Mesenchymal stem cell (in vitro differentiated cells and primary cell): ENCODE data around the gene TERF2IP.

Source experiments
- DNase-seq: peaks from one replicate; pipeline ENCODE4 v3.0.0-alpha.2; 2013
- H2AFZ ChIP-seq: one replicate; pipeline ENCODE4 v1.6.1; 2013; ENCODE audit warnings: low read depth, mild to moderate bottlenecking, control low read depth, inconsistent platforms, low read length, moderate library complexity
- H2AK5ac ChIP-seq: 2 replicates; pipeline ENCODE4 v1.6.1; 2013; ENCODE audit warnings: low read length, moderate library complexity, mild to moderate bottlenecking, inconsistent platforms; ENCODE audit not compliant: severe bottlenecking
- H2BK120ac ChIP-seq: one replicate; pipeline ENCODE4 v1.6.1; 2013; ENCODE audit warnings: low read depth, mild to moderate bottlenecking, inconsistent platforms, low read length, moderate library complexity
- H2BK12ac ChIP-seq, 2 experiments: one replicate each; pipeline ENCODE4 v1.6.1; 2013; ENCODE audit warnings: inconsistent platforms in 2 of 2, low read length in 2 of 2, mild to moderate bottlenecking in 2 of 2, moderate library complexity in 2 of 2, control low read depth in 1 of 2
- H2BK15ac ChIP-seq: one replicate; pipeline ENCODE4 v1.6.1; 2013; ENCODE audit warnings: mild to moderate bottlenecking, low read depth, inconsistent platforms; ENCODE audit not compliant: poor library complexity, severe bottlenecking
- H2BK5ac ChIP-seq: 2 replicates; pipeline ENCODE4 v1.6.1; 2013; ENCODE audit warnings: low read depth, mild to moderate bottlenecking, low read length, control low read depth, inconsistent platforms; ENCODE audit not compliant: poor library complexity, severe bottlenecking
- H3K14ac ChIP-seq, 2 experiments: one replicate each; pipeline ENCODE4 v1.6.1; 2013; ENCODE audit warnings: inconsistent platforms in 2 of 2, low read length in 2 of 2, control low read depth in 1 of 2, mild to moderate bottlenecking in 1 of 2, moderate library complexity in 1 of 2
- H3K18ac ChIP-seq, 2 experiments: one replicate each; pipeline ENCODE4 v1.6.1; 2013; ENCODE audit warnings: inconsistent platforms in 2 of 2, low read length in 2 of 2, control low read depth in 1 of 2, low read depth in 1 of 2, mild to moderate bottlenecking in 1 of 2
- H3K23ac ChIP-seq, 2 experiments: one replicate each; pipeline ENCODE4 v1.6.1; 2013; ENCODE audit warnings: inconsistent platforms in 2 of 2, low read length in 2 of 2, mild to moderate bottlenecking in 2 of 2, moderate library complexity in 2 of 2, control low read depth in 1 of 2
- H3K27ac ChIP-seq: 2 replicates; pipeline ENCODE4 v1.5.1; 2013; ENCODE audit warnings: mild to moderate bottlenecking, moderate library complexity, low read length, control low read depth, inconsistent platforms; ENCODE audit not compliant: poor library complexity, severe bottlenecking
- H3K27me3 ChIP-seq, 2 experiments: 2 replicates each; pipeline versions ENCODE4 v1.6.1 to v1.7.0; 2013; ENCODE audit warnings: low read length in 2 of 2, mild to moderate bottlenecking in 2 of 2, moderate library complexity in 2 of 2, control low read depth in 1 of 2, inconsistent platforms in 1 of 2; ENCODE audit not compliant: control insufficient read depth in 1 of 2, insufficient read depth in 1 of 2
- H3K36me3 ChIP-seq, 2 experiments: 2 replicates each; pipeline versions ENCODE4 v1.6.1 to v1.7.0; 2013; ENCODE audit warnings: low read length in 2 of 2, control low read depth in 1 of 2, inconsistent platforms in 1 of 2, low read depth in 1 of 2, mild to moderate bottlenecking in 1 of 2; ENCODE audit not compliant: insufficient read depth in 2 of 2, control insufficient read depth in 1 of 2
- H3K4ac ChIP-seq, 2 experiments: one replicate each; pipeline ENCODE4 v1.6.1; 2013; ENCODE audit warnings: inconsistent platforms in 2 of 2, low read length in 2 of 2, mild to moderate bottlenecking in 2 of 2, moderate library complexity in 2 of 2, control low read depth in 1 of 2, low read depth in 1 of 2
- H3K4me1 ChIP-seq: 2 replicates; pipeline ENCODE4 v1.6.1; 2013; ENCODE audit warnings: low read depth, low read length, control low read depth; ENCODE audit not compliant: control insufficient read depth, insufficient read depth
- H3K4me2 ChIP-seq: 2 replicates; pipeline ENCODE4 v1.6.1; 2013; ENCODE audit warnings: low read length, mild to moderate bottlenecking, inconsistent platforms; ENCODE audit not compliant: poor library complexity, severe bottlenecking
- H3K4me3 ChIP-seq, 2 experiments: 2 replicates each; pipeline versions ENCODE4 v1.5.1 to v1.7.0; 2013; ENCODE audit warnings: low read length in 2 of 2, mild to moderate bottlenecking in 2 of 2, control low read depth in 1 of 2, low read depth in 1 of 2; ENCODE audit not compliant: insufficient read depth in 1 of 2
- H3K79me1 ChIP-seq: replicated peaks from 2 replicates; pipeline ENCODE4 v1.6.1; 2013; ENCODE audit warnings: mild to moderate bottlenecking, control low read depth, low read length, inconsistent platforms; ENCODE audit not compliant: poor library complexity, severe bottlenecking
- H3K9ac ChIP-seq: 2 replicates; pipeline ENCODE4 v1.7.0; 2013; ENCODE audit warnings: mild to moderate bottlenecking, low read length, moderate library complexity
- H3K9me3 ChIP-seq: 2 replicates; pipeline ENCODE4 v1.7.0; 2013; ENCODE audit warnings: mild to moderate bottlenecking, low read length; ENCODE audit not compliant: control insufficient read depth
- H4K8ac ChIP-seq: one replicate; pipeline ENCODE4 v1.6.1; 2013; ENCODE audit warnings: inconsistent platforms, mild to moderate bottlenecking, low read length, moderate library complexity
- H4K91ac ChIP-seq: one replicate; pipeline ENCODE4 v1.6.1; 2013; ENCODE audit warnings: mild to moderate bottlenecking, low read length, inconsistent platforms
- WGBS: methylation state at CpG from one replicate; pipeline ENCODE4 v1.1.7; 2013; ENCODE audit warnings: mixed read lengths; 5-methylcytosine and 5-hydroxymethylcytosine counted together

TERF2IP gene

GRCh38 chr16:75628351-75628750 is 19.2 kb upstream of the TERF2IP start:
- Histone ChIP-seq H4K8ac (no peak overlapping the region), H3K4me2 (no peak overlapping the region), H3K79me1 (peaks cover 16% of the 10 kb centered on the region), H2BK120ac (no peak overlapping the region), H2AFZ (no peak overlapping the region), H2BK5ac (no peak overlapping the region), H3K36me3 (peaks cover 61 to 77% of the 10 kb centered on the region in 2 experiments), H2AK5ac (no peak overlapping the region), H3K14ac (no peak overlapping the region), H3K4ac (no peak overlapping the region), H3K9me3 (no peaks in the 10 kb centered on the region), H3K9ac (no peak overlapping the region), H4K91ac (no peak overlapping the region), H3K4me1 (no peaks in the 10 kb centered on the region), H2BK15ac (no peak overlapping the region), H2BK12ac (no peak overlapping the region), H3K27ac (no peak overlapping the region), H3K27me3 (no peaks in the 10 kb centered on the region), H3K23ac (no peak overlapping the region), H3K18ac (no peak overlapping the region), H3K4me3 (no peak overlapping the region)
- 98% methylated on average over 4 of the region's 4 CpGs for WGBS
- DNase-seq: no peak

- Histone ChIP-seq H3K23ac (no peak overlapping the region), H3K9me3 (no peaks in the 10 kb centered on the region), H2BK15ac (no peak overlapping the region), H3K4me3 (no peak overlapping the region), H2AK5ac (no peak overlapping the region), H3K14ac (no peak overlapping the region), H3K4ac (no peak overlapping the region), H4K91ac (no peak overlapping the region), H3K4me2 (no peak overlapping the region), H3K4me1 (no peaks in the 10 kb centered on the region), H3K27me3 (no peaks in the 10 kb centered on the region), H4K8ac (no peak overlapping the region), H2BK5ac (no peak overlapping the region), H3K18ac (no peak overlapping the region), H3K36me3 (peaks cover 65 to 84% of the 10 kb centered on the region in 2 experiments), H3K27ac (no peak overlapping the region), H3K79me1 (peaks cover 22% of the 10 kb centered on the region), H2BK12ac (no peak overlapping the region), H2AFZ (no peak overlapping the region), H2BK120ac (no peak overlapping the region), H3K9ac (no peak overlapping the region)
- 98% methylated on average over 10 of the region's 10 CpGs for WGBS
- DNase-seq: no peak
These were observed 18.4 kb upstream of the TERF2IP start for GRCh38 chr16:75629132-75629531.

- Histone ChIP-seq H3K4ac (no peak overlapping the region), H2AK5ac (no peak overlapping the region), H3K4me3 (no peak overlapping the region), H3K14ac (no peak overlapping the region), H3K18ac (no peak overlapping the region), H3K9ac (no peak overlapping the region), H3K23ac (no peak overlapping the region), H4K91ac (no peak overlapping the region), H4K8ac (no peak overlapping the region), H3K9me3 (no peaks in the 10 kb centered on the region), H3K36me3 (peaks cover 68 to 93% of the 10 kb centered on the region in 2 experiments), H3K4me1 (no peaks in the 10 kb centered on the region), H3K27me3 (no peaks in the 10 kb centered on the region), H2BK12ac (no peak overlapping the region), H3K27ac (no peak overlapping the region), H2BK5ac (no peak overlapping the region), H2AFZ (no peak overlapping the region), H2BK15ac (no peak overlapping the region), H3K4me2 (no peak overlapping the region), H2BK120ac (no peak overlapping the region), H3K79me1 (peaks cover 22% of the 10 kb centered on the region)
- 96% methylated on average over 3 of the region's 3 CpGs for WGBS
- no peak for DNase-seq
These were observed 17.5 kb upstream of the TERF2IP start for GRCh38 chr16:75630052-75630451.

GRCh38 chr16:75632857-75633256 is 14.7 kb upstream of the TERF2IP start:
- Histone ChIP-seq H3K4me2 (no peak overlapping the region), H2BK12ac (no peak overlapping the region), H2AFZ (no peak overlapping the region), H2BK5ac (no peak overlapping the region), H3K27me3 (no peaks in the 10 kb centered on the region), H3K23ac (no peak overlapping the region), H3K14ac (no peak overlapping the region), H4K91ac (no peak overlapping the region), H3K18ac (no peak overlapping the region), H3K9me3 (no peaks in the 10 kb centered on the region), H2BK120ac (no peak overlapping the region), H3K4me3 (no peak overlapping the region), H3K79me1 (peaks cover 33% of the 10 kb centered on the region), H3K27ac (no peak overlapping the region), H3K9ac (no peak overlapping the region), H3K36me3 (peaks cover 60 to 92% of the 10 kb centered on the region in 2 experiments), H3K4ac (no peak overlapping the region), H2AK5ac (no peak overlapping the region), H2BK15ac (no peak overlapping the region), H4K8ac (no peak overlapping the region), H3K4me1 (no peaks in the 10 kb centered on the region)
- DNase-seq: no peak
- WGBS: 97% methylated on average over 7 of the region's 8 CpGs
